ENCODE measurements around the gene KMT2D. TPM values are rescaled to one million over a fixed set of nuclear protein-coding genes. Genes with fewer than 3 reads are reported as not detected.

KMT2D gene
- total and polyA plus RNA-seq, 2 donors (not counting 3 experiments of a cell fraction or from before 2014, with no cell fraction given), result 15.1 to 120 TPM

DNA sequence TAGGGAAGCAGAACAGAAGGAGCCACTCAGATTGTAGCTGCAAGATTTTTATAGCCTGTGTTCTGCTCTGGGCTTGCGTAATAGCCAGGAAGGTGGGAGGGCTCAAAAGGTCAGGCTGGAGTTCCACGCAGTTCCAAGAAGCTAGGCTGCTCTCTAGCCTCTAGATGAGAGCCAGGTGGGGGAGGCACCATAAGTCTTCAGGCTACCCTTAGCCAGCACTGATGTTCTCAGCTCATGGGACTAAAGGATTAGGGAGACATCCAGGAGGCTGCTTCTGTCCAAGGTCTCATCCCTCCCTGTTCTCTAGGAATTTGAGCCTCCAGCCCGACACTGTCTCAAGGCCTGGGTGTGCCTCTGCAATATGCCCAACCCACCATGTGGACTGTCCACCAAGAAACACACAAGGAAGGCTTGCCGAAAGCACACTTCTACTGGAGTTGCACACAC lies 48.4 kb upstream of the KMT2D start:
- Histone ChIP-seq H3K9me1 (replicated peaks; ENCODE audit: control insufficient read depth, extremely low read depth, insufficient read depth, low read length) (no peaks in the 10 kb centered on the region), H3K9ac (replicated peaks; ENCODE audit: extremely low read depth, insufficient read depth, low read length) (no peak overlapping the region), H3K4me2 (ENCODE audit: insufficient read depth, low read length) (peak overlapping the region; percentile 79), H3K79me2 (ENCODE audit: control insufficient read depth, insufficient read depth, low read length) (peaks cover 26% of the 10 kb centered on the region), H3K27me3 (ENCODE audit: control insufficient read depth in 2 of 2, insufficient read depth in 2 of 2, low read length in 2 of 2) (no peaks in the 10 kb centered on the region), H3K4me1 (ENCODE audit: control insufficient read depth, extremely low read depth, insufficient read depth, low read length) (peaks cover 36% of the 10 kb centered on the region), H3K36me3 (ENCODE audit: control insufficient read depth in 2 of 2, extremely low read depth in 1 of 2, insufficient read depth in 2 of 2, low read length in 2 of 2) (peaks cover 5 to 20% of the 10 kb centered on the region in 2 experiments), H3K27ac (ENCODE audit: insufficient read depth, low read depth, low read length) (no peak overlapping the region), H2AFZ (ENCODE audit: low read depth, low read length) (no peak overlapping the region), H4K20me1 (replicated peaks; ENCODE audit: control insufficient read depth, extremely low read depth, insufficient read depth, low read length) (no peaks in the 10 kb centered on the region), H3K4me3 (replicated peaks in 1 of 3; ENCODE audit: insufficient read depth in 1 of 3, low read depth in 1 of 3, low read length in 3 of 3) (peak overlapping the region in 2 of 3 experiments; percentile 68 to 92), H3K9me3 (replicated peaks; ENCODE audit: control insufficient read depth, insufficient read depth, low read length) (no peaks in the 10 kb centered on the region)
- dilution Hi-C loops (cut with MboI; ENCODE audit: extremely low pct_ligation_motif_present, low sequenced_read_pairs) (no loop called here), intact Hi-C loops (cut with micrococcal nuclease) (no loop called here)
- no TSS peak for BruUV-seq (replicated peaks)
- DNase-seq (ENCODE audit: low read depth, low spot score), result peak; percentile 33
- ChIA-PET CTCF (interaction anchor here (1.2 to 5.7 kb wide), 9 partner anchors 10 to 117 kb away, joined by 3 to 56 read pairs (median 16); partner anchors contain the start of genes DHH and TUBA1B), POLR2A (interaction anchor here (0.6 to 5.2 kb wide), 3 partner anchors 9 to 26 kb away, joined by 3 to 27 read pairs (median 8); partner anchors contain the start of gene TUBA1B)
- no peak for TF ChIP-seq JUN (IDR thresholded peaks at IDR 0.05; ENCODE audit: borderline replicate concordance, insufficient read depth, insufficient read length, low read depth)
- no peak for FAIRE-seq

DNA sequence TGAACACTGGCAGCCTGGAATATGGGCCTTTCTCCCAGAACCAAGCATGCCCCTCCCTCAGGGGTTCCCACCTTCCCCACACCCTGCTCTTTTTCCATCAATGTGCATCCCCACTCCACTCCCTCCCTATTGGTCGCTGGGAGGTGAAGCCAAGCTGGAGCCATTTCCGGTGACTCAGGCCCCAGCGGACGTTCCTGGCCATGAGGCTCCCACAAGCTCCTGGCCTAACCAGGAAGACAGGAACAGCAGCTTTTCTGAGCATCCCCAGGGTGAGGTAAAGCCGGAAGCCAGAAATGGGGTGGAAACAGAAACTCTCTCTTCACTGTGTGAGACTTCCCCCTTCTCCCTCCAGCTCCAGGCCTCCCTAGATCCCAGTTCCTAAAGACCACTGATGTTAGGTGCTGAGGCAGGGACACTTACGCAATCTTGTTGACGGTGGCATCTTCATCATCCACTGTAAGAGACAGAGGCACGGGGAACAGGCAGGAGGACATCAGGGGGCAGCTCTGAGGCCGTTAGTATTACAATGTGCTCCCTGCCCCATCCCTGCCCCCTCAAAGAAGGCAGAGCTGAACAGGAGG lies 45.0 kb upstream of the KMT2D start:
- Histone ChIP-seq H3K27ac (ENCODE audit: insufficient read depth, low read depth, low read length) (peak overlapping the region; percentile 54), H4K20me1 (replicated peaks; ENCODE audit: control insufficient read depth, extremely low read depth, insufficient read depth, low read length) (no peaks in the 10 kb centered on the region), H3K4me3 (replicated peaks in 1 of 3; ENCODE audit: insufficient read depth in 1 of 3, low read depth in 1 of 3, low read length in 3 of 3) (no peak overlapping the region), H3K9ac (replicated peaks; ENCODE audit: extremely low read depth, insufficient read depth, low read length) (no peak overlapping the region), H3K36me3 (ENCODE audit: control insufficient read depth in 2 of 2, extremely low read depth in 1 of 2, insufficient read depth in 2 of 2, low read length in 2 of 2) (peaks cover 12 to 49% of the 10 kb centered on the region in 2 experiments), H3K9me3 (replicated peaks; ENCODE audit: control insufficient read depth, insufficient read depth, low read length) (no peaks in the 10 kb centered on the region), H3K4me1 (ENCODE audit: control insufficient read depth, extremely low read depth, insufficient read depth, low read length) (peaks cover 38% of the 10 kb centered on the region), H2AFZ (ENCODE audit: low read depth, low read length) (no peak overlapping the region), H3K9me1 (replicated peaks; ENCODE audit: control insufficient read depth, extremely low read depth, insufficient read depth, low read length) (no peaks in the 10 kb centered on the region), H3K79me2 (ENCODE audit: control insufficient read depth, insufficient read depth, low read length) (peaks cover 26% of the 10 kb centered on the region), H3K4me2 (ENCODE audit: insufficient read depth, low read length) (no peak overlapping the region), H3K27me3 (ENCODE audit: control insufficient read depth in 2 of 2, insufficient read depth in 2 of 2, low read length in 2 of 2) (no peaks in the 10 kb centered on the region)
- TF ChIP-seq FOS (IDR thresholded peaks at IDR 0.05; ENCODE audit: borderline replicate concordance, insufficient read depth, low read length), result peak; percentile 31
- TF ChIP-seq POLR2AphosphoS5 (IDR thresholded peaks at IDR 0.05; ENCODE audit: insufficient read depth, low read depth, low read length), result no peak
- TSS peak; percentile 63 for BruUV-seq (replicated peaks)
- ChIA-PET CTCF (interaction anchor here (0.5 to 10.7 kb wide), 15 partner anchors 7 to 130 kb away, joined by 3 to 188 read pairs (median 4); partner anchors contain the start of gene DHH), POLR2A (interaction anchor here (0.7 to 1.7 kb wide), 5 partner anchors 12 to 27 kb away, joined by 3 to 6 read pairs (median 4); partner anchors contain the start of genes DHH and TUBA1B)
- dilution Hi-C loops (cut with MboI; ENCODE audit: extremely low pct_ligation_motif_present, low sequenced_read_pairs), result no loop called here
- intact Hi-C loops (cut with micrococcal nuclease), result no loop called here
- FAIRE-seq (peak; percentile 82), DNase-seq (ENCODE audit: low read depth, low spot score) (peak; percentile 37)

Data from endothelial cell of umbilical vein (primary cell).